Stimulated activated CD8-positive, alpha-beta memory T cell treated with anti-CD3 and anti-CD28 coated beads, Interleukin-15, amount 100 ng/mL, for 24 hours (primary cell): ENCODE results near the gene BYSL.
"Not testable (repeated sequence)": the region's sequence is repeated elsewhere in the genome, so short reads cannot be mapped to it uniquely, and the experiment has no call there.

Source experiments
- DNase-seq: peaks from one replicate; pipeline ENCODE4 v3.0.0-alpha.2; 2020; ENCODE audit warnings: low read depth

BYSL gene

DNA sequence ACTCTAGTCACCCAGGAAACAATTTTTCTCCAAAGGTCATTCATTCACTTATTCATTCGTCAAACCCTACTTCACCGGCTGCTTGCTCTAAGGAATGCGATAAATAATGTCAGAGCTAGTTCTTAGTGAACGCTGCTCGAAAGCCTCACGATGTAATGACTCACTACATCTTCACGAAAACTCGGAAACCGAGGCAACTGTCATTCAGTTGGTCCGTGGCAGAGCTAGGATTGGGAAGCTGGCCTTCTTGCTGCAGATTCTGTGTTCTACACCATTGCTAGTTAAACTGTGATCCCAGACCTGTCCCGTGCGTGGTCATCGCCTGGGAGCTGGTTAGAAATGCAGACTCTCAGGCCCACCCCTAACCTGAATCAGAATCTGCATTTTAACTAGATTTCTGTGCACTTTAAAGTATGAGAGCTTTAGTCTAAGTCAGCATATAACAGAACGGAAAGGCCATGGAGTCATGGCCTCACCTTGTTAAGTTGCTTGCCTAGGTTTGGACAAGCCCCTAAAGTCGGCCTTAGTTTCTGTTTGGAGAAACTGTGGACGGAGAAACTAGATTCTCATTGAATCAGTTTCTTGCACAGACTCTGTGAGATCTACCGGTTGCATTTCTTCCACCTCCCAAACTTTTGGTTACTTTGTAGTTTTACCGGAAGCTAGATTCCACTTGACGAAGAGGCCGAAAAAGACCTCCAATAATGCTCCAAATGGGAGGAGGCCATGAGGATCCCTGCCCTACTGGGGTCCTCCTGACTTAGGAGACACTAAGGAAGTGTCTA, 21.0 kb downstream of the BYSL start:
- DNase-seq: no peak

DNA sequence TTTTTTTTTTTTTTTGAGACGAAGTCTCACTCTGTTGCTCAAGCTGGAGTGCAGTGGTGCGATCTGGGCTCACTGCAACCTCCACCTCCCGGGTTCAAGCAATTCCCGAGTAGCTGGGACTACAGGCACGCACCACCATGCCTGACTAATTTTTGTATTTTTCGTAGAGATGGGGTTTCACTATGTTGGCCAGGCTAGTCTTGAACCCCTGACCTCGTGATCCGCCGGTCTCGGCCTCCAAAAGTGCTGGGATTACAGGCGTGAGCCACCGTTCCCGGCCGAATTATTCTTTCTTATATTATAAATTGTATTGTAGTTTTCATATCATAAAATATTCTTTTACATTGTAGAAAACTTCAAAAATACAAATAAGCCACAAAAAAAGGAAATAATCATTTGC, 21.6 kb downstream of the BYSL start:
- DNase-seq: not testable (repeated sequence)

DNA sequence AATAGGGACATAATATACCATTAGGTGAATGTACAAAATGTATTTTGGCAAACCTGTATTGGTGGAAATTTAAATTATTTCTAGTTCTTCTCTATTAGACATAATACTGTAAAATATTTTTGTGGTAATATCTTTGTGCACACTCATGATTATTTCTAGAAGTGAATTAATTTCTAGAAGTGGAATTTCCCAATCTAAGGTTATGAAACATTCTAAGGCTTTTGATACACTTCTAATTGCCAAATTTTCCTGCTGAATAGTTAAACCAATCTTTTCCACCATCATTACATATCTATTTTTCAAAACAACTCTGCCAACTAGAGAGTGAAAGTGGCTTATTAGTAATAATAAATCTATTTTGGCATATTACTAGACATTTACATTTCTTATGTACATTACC, 22.2 kb downstream of the BYSL start:
- no peak for DNase-seq

DNA sequence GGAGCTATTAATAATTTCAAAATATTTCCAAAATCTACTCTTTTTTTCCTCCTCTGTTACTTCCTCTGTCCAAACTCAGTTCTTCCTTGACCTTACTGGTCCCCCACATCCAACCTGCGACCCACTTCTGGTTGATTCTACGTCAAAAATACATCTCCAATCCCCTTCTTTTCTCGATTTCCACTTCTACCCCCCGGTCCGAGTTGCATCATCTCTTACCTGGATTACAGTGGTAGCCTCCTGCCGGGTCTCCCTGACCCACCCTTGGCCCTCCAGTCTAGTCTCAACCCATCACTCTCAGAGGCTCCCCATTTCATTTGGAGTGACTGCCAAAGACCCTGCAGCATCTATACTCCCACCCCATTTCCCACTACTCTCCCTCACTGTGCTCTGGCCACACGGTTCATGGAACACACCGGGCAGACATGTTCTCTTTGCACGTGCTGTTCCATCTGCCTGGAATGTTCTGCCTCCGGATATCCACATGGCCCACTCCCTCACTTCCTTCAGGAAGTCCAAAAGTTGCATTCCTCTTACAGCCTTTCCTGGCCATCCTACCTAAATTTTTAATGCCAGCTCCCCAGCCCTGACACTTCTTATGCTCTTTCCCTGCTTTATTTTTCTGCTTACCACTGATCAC, 26.4 kb downstream of the BYSL start:
- no peak for DNase-seq

DNA sequence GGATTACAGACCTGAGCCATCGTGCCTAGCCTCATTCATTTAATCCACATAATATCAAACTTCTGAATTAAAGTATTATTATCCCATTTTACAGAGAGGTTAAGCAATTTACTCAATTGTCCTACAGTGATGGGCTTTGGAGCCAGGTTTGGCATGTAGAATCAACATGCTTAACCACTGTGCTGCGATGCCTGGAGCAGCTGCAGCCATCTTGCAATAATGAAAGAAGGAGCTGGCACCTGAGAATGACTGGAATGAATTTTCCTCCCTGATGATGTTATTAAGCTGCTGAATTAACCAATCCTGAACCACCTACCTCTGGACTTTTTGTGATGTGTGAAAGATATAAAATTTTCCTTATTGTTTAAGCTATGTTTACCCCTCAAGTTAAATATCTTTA, 33.4 kb downstream of the BYSL start:
- no peak for DNase-seq

DNA sequence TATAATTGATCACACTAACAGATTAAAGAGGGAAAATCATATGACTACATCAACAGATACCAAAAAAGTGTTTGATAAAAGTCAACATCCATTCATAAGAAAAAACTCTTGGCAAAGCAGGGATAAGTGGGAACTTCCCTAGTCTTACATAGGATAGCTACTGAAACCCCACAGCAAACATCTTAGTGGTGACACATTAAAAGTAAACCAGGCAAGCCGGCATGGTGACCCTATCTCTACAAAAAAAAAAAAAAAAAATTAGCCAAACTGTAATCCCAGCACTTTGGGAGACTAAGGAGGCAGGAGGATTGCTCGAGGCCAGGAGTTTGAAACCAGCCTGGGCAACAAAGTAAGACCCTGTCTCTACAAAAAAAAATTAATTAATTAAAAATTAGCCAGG, 34.1 kb downstream of the BYSL start:
- DNase-seq: no peak

DNA sequence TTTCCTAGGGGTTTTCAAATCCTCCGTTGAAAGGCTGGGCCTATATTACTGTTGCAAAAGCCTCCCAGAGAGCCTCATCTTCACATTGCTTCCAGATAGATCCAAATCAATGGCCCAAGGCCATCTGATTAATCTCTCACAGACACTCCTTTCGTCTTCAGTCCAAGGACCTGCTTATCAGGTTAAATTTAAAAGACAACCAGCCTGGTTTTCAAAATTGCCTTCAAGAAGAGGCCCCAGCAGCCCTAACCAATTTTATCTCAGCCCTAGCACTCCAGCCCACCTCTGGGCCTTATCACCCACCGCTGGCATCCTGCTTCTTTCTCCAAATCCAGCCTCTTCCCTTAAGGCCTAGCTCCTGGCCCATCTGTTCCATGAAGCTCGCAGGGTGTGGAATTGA, 35.8 kb downstream of the BYSL start:
- DNase-seq: no peak

DNA sequence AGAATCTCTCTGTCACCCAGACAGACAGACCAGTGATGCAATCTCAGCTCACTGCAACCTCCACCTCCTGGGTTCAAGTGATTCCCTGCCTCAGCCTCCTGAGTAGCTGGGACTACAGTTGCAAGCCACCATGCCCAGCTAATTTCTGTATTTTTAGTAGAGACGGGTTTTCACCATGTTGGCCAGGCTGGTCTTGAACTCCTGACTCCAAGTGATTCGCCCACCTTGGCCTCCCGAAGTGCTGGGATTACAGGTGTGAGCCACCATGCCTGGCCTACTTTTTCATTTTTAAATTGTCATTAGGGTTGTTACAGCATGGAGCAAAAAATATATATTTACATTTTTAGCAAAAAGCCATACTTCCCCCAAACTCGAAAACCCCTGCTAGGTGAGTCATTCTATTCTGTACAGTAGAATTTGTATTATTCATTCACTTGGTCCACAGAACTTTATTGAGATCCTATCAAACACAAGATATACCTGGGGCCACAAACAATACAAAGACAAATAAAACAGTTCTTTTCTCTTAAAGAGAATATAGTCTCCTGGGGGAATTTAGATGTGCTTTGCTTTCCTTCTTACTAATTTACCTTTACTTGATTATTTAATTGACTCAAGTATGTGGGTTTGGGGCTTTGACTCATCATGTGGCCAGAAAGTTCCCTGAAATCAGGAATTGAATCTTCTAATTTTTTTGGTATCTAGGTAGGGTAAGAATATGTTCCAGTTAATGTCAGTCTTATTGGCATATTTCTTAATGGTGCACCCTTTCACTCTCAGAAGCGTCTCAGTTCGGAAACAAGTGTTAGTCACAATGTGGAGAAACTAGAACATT, 36.9 kb downstream of the BYSL start:
- DNase-seq: no peak

DNA sequence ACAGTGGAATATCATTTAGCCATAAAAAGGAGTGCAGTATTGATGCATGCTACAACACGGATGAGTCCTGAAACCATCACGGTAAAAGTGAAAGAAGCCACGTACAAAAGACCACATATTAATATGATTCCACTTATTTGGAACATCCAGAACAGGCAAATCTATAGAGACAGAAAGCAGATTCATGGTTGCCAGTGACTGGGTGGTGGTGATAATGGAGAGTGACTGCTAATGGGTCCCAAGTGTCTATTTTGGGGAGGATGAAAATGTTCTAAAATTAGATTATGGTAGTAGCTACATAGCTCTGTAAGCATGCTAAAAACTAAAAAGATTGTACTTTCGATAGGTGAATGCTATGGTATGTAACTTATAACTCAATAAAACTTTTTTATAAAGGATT, 38.7 kb downstream of the BYSL start:
- no peak for DNase-seq

DNA sequence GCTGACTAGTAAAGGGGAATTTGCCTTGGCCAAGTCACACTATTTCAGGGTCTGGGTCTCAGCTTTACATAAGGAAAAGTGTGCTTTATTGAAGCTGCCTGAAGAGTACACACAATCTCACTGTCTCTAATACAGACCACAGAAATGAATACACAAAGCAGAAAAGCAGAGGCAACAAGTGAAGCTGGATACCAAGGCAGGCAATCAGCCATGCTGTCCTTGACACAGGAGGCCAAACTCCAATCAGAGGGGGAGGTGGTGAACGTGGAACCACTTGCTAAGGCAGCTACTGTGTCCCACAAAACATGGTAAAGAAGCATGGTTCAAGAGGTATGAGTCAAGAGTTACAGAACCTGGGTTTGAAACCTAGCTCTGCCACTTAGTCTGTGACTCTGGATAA, 42.1 kb downstream of the BYSL start:
- DNase-seq: no peak

DNA sequence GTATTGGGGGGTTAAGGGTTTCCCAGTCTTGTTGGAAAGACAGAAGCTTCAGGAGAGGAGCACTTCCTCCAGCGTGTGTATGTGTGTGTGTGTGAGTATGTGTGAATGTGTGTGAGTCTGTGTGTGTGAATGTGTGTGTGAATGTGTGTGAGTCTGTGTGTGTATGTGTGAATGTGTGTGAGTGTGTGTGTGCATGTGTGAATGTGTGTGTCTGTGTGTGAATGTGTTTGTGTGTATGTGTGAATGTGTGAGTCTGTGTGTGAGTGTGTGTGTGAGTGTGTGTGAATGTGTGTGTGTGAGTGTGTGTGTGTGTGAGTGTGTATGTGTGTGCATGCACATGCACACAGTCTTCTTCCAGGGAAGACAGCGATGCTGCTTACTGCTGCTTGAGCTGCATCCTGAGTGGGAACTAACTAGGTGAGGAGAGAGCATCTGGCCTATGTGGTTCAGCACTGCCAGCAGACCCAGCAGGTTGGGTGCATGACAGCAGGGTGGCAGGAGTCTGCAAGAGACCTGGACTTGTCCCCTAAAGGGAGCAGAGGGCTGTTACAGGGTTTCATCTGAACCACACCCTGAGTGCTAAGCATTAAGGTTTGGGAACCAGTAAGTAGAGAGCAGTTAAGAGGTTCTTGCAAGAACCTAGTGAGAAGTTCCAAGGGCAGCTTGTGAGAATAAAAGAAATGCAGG, 43.0 kb downstream of the BYSL start:
- DNase-seq: no peak

DNA sequence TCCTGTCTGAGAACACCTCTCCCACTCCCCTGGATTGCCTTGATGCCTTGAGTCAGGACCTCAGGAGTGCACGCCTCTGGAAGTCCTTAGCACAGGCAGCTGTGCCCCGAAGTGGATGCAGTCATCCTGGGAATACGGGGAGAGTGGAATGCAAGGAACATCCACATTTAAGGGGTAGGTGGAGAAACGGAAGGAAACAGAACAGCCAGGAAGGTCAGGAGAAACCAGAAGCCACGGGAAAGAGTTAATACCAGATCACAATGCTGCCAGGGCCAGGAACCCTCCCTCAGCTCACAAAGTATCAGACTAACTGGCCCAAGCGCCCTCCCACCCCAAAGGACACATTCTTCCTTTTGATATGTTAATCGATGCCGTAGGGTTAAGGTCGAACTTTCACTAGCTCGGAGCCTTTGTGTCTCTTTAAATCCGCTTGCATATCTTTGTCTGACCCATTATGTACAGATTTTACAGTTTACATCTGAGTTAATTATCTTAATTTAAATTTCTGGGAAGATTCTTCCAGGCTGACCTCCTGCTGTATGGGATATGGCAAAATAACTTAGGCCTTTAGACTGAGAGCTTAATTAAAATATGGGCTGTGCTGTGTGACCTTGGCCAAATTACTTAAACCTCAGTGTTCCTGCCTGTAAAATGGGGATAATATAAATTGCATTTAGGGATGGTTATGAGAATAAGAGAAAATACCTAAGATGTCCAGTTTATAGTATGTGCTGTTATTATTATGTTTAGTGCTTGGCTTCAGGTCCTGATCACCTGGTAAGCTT, 44.3 kb downstream of the BYSL start:
- DNase-seq: no peak

DNA sequence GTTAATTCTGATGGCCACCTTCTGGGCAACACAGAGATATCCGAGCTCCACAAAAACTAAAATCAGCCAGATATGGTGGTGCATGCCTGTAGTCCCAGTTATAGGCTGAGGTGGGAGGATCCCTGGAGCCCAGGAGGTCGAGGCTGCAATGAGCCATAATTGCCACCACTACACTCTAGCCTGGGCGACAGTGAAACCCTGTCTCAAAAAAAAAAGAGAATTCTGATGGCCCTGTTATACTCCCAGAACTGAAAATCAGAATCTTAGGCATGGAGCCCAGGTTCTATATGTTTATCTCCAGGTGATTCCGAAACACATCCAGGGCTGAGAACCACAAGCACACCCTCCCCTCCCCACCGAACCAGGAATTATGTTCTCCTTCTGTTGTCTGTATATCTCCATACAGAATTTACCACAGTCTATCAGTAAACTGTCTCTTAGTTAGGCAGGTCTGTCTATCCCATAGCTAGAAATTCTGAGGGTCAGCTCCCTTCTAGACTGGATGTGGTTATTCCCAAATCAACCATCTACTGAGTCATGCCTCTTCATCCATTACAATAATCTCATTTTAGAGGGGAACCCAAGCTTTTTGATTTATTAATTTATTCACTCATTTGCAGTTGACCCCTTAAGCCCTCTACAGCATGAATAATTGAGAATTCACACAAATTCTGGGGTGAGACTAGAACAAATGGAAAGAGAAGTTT, 45.1 kb downstream of the BYSL start:
- DNase-seq: no peak

DNA sequence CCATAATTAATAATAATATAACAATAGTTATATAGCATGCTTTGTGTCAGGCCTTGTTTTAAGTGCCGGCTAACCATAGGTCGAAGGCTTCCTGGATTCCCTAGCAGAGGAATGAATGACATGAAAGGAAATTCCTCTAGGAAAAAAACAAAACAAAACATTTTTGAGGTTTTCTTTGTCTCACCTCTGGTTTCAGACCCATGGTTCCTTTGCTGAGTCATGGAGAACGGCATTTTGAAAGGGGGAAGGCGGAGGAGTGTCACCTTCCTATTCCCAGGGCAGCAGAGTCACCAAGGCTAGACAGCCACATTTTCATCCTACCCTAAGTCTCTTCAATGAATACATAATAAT, 45.6 kb downstream of the BYSL start:
- no peak for DNase-seq

DNA sequence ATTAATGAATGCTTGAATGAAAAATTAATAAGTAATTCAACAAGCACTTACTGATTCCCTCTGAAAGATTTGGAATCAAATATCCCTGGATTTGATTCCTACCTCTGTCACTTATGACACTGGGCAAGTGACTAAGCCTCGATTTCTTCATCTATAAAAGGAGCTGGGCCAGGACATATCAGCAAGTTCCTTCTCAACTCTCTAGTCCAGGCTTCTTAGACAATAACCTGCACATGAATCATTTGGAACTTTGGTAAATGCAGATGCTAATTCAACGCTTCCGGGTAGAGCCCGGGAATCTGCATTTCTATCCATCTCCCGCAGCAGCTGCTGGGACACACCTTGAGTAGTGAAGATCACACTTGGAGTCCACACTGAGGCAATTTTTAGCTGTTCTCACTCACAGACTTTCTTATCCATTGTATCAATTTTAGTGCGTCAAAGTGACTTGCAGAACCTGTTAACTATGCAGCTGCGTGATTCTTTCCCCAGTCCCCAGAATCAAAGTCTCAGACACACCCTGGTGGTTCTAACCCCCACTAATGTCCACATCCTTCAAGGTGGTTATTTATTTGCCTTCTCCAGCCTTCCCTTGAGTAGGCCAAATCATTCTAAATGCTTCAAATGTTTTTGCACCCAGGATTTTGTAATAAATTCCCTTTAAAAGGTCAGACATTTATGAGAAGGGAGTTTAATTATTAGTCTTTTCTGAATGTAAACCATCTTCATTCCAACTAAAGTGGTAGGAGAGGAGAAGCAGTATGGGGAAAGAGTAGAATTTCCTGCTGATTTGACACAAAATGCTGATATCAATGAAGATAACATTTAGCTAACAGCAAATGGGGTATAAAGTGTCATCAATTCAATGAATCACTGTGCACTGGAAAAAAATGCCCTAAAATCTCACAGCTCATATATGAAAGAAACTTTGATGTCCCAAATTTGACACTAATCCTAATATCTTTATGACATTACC, 46.3 kb downstream of the BYSL start:
- no peak for DNase-seq

DNA sequence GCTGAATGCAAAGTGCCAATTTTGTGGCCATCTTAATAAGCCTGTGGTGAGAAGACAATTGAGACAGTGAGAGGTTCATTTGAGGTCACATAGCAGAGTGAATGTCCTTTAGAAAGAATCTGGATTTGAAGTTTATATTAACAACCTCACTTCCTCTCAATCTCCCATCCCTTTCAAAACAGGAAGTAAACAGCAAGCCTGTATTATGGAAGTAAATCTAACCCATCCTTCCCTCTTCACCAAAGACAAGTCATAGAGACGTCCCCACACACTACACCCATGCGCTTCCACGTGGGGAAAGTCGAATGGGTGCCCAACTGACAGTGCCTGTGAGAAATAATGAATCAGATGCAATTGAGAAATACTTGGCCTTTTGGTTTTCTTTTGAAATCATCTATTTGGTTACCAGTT, 49.1 kb downstream of the BYSL start:
- no peak for DNase-seq

DNA sequence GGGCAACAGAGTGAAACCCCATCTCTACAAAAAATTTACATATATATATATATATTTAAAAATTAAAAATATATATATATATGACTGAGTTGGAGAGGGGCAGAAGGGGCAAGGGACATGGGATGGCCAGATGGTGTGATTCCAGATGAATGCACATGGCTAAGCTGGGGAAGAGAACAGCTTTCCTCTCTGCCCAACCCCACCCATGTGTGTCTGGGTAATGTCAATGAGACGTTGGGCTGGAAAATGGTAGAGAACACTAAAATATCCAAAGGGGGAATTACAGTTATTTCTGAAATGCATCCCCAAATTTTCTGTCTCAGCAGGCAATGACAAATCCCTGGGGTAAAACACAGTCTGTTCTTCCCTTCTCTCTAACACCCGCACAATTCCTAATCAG, 51.5 kb downstream of the BYSL start:
- DNase-seq: no peak

DNA sequence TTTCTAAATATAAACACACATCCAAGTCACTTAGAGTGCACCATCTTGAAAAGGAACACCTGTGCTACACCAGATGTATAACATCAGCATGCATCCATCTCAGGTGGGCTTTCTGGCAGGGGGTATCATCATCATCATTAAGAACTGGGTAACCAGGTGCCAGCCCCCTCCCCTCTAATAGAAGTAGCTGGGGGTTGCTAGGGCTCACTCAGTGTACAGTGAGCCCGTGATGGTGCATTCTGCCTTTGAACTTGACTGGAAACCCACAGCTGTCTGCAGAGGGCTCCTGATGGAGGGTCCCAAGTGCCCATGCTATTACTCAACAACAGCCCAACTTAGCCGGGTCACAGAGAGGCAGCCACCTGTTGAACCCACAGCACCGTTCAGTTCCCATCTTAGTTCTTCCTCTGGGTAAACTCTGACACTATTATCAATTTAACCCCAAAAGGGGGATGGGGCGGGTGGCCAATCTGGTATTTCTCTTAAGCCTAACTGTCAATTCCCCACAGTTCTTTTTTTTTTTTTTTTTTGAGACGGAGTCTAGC, 53.1 kb downstream of the BYSL start:
- no peak for DNase-seq

DNA sequence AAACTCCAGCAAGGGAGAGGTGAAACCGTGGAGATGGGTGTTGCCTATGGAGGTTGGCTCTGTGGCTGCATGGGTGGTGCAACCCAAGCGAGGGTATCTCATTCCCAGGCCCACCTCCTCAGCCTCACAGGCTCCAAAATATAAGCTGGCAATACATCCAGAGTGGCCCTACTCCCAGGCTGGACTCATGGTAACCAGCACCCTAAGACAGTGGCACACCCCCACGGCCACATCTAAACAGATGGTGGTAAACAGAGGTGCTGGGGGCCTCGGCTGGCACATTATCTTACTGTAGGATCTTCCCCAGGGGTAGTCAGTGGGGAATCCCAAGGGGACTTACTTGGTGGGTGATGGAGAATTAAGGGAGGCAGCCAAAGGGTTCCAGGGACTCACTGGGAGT, 54.0 kb downstream of the BYSL start:
- no peak for DNase-seq
